Measurements from ENCODE around the gene ZNF490. TPM values are rescaled to one million over a fixed set of nuclear protein-coding genes. Genes with fewer than 3 reads are reported as not detected.
A peak's percentile ranks its signal among the peaks of the same experiment; 100 is the strongest.
"Not testable (repeated sequence)": the region's sequence is repeated elsewhere in the genome, so short reads cannot be mapped to it uniquely, and the experiment has no call there.

Gene ZNF490
- total RNA-seq, 2 donors from 2014 or later: 6.2 to 7.5 TPM

DNA sequence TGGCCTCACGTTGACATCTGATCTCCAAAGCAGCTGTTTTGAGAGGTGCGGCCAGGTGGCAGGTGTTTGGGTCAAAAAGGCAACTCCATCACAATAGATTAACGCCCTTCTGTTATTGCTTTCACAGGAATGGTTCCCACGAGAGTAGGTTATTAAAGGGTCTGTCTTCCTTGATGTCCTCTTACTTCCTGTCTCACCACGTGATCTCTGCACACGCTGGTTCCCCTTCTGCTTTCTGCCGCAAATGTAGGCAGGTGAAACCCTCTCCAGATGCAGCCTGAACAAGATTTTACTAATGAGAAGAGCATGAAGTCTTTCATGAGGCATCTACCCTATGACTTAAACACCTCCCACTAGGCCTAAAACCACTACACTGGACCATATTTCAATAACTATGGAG is 36.6 kb downstream of the ZNF490 start:
- H3K27ac ChIP-seq: no peak overlapping the region
- intact Hi-C loops (cut with DNase I): no loop called here

DNA sequence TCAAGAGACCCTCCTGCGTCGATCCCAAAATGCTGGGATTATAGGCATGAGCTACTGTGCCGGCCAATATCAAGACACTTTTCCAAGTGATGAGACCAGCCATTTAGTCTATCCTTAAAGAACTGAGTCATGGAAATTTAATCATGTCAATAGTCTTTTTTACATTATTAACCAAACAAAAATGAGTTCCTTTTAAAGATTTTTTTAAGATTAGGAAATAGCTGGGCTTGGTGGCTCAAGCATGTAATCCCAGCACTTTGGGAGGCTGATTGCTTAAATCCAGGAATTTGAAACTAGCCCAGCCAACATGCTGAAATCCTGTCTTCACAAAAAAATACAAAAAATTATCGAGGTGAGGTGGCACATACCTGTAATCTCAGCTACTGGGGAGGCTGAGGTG is 42.7 kb downstream of the ZNF490 start:
- intact Hi-C loops (cut with DNase I): no loop called here
- no peaks in the 10 kb centered on the region for H3K27me3 ChIP-seq

More for the DNA sequence above, 36.6 kb downstream of the ZNF490 start:
- H3K9me3 ChIP-seq: no peaks in the 10 kb centered on the region
- H3K27me3 ChIP-seq: no peaks in the 10 kb centered on the region
- no peak overlapping the region for H3K9ac ChIP-seq (ENCODE audit: low read depth in 2 of 2, low read length in 2 of 2)
- no peaks in the 10 kb centered on the region for H3K36me3 ChIP-seq
- H3K4me3 ChIP-seq: no peak overlapping the region
- TF ChIP-seq, protein P1, sequence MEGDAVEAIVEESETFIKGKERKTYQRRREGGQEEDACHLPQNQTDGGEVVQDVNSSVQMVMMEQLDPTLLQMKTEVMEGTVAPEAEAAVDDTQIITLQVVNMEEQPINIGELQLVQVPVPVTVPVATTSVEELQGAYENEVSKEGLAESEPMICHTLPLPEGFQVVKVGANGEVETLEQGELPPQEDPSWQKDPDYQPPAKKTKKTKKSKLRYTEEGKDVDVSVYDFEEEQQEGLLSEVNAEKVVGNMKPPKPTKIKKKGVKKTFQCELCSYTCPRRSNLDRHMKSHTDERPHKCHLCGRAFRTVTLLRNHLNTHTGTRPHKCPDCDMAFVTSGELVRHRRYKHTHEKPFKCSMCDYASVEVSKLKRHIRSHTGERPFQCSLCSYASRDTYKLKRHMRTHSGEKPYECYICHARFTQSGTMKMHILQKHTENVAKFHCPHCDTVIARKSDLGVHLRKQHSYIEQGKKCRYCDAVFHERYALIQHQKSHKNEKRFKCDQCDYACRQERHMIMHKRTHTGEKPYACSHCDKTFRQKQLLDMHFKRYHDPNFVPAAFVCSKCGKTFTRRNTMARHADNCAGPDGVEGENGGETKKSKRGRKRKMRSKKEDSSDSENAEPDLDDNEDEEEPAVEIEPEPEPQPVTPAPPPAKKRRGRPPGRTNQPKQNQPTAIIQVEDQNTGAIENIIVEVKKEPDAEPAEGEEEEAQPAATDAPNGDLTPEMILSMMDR (IDR thresholded peaks at IDR 0.05): no peak
- DNase-seq: peak; percentile 12
- no peaks in the 10 kb centered on the region for H3K4me1 ChIP-seq

DNA sequence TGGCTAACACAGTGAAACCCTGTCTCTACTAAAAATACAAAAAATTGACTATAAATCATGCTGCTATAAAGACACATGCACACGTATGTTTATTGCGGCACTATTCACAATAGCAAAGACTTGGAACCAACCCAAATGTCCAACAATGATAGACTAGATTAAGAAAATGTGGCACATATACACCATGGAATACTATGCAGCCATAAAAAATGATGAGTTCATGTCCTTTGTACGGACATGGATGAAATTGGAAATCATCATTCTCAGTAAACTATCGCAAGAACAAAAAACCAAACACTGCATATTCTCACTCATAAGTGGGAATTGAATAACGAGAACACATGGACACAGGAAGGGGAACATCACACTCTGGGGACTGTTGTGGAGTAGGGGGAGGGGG is 44.2 kb downstream of the ZNF490 start:
- H3K4me1 ChIP-seq; H3K9ac ChIP-seq (ENCODE audit: low read depth in 2 of 2, low read length in 2 of 2); H3K36me3 ChIP-seq; H3K9me3 ChIP-seq; intact Hi-C loops (cut with DNase I); H3K27ac ChIP-seq; DNase-seq; H3K27me3 ChIP-seq; H3K4me3 ChIP-seq: not testable (repeated sequence)

More for the DNA sequence above, 42.7 kb downstream of the ZNF490 start:
- no peak for DNase-seq
- Histone ChIP-seq H3K4me3 (no peak overlapping the region), H3K36me3 (no peaks in the 10 kb centered on the region), H3K9ac (ENCODE audit: low read depth in 2 of 2, low read length in 2 of 2) (no peak overlapping the region), H3K4me1 (no peaks in the 10 kb centered on the region), H3K27ac (no peak overlapping the region), H3K9me3 (no peaks in the 10 kb centered on the region)
- TF ChIP-seq, protein P1 (IDR thresholded peaks at IDR 0.05): no peak

DNA sequence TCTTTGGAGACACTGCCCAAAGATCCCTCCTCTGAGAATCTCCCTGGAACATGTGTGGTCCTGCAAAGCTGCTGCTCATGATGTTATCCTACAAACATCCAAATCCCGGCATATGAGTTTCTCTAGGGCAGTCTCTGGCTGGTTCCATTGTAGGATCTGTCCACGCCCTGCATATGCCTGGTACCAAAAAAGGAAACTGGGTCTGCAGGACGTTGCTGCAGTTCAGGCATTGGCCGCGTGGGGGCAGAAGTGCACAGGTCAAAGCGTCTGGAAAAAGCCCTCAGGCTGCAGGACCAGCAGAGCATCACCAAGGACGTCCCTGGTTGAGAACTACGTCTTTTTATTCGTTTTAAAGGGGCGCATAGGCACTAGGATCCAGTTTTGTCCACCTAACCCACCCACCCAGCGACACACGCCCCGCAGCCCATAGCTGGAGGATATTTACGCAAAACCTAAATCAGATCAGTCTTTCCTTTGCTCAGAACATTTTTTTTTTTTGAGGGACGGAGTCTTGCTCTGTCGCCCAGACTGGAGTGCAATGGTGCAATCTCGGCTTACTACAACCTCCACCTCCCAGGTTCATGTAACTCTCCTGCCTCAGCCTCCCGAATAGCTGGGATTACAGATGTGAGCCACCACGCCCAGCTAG is 46.5 kb downstream of the ZNF490 start:
- intact Hi-C loops (cut with DNase I): loop anchor here (5.0 kb wide), 2 partner anchors 103 to 362 kb away; partner anchors contain the start of genes MAN2B1 and WDR83
- Histone ChIP-seq H3K4me3 (no peak overlapping the region), H3K27me3 (no peaks in the 10 kb centered on the region), H3K9ac (ENCODE audit: low read depth in 2 of 2, low read length in 2 of 2) (no peak overlapping the region), H3K27ac (no peak overlapping the region), H3K4me1 (no peaks in the 10 kb centered on the region), H3K36me3 (no peaks in the 10 kb centered on the region), H3K9me3 (no peaks in the 10 kb centered on the region)
- TF ChIP-seq, protein P1 (IDR thresholded peaks at IDR 0.05): peak; percentile 97
- peak; percentile 95 for DNase-seq

DNA sequence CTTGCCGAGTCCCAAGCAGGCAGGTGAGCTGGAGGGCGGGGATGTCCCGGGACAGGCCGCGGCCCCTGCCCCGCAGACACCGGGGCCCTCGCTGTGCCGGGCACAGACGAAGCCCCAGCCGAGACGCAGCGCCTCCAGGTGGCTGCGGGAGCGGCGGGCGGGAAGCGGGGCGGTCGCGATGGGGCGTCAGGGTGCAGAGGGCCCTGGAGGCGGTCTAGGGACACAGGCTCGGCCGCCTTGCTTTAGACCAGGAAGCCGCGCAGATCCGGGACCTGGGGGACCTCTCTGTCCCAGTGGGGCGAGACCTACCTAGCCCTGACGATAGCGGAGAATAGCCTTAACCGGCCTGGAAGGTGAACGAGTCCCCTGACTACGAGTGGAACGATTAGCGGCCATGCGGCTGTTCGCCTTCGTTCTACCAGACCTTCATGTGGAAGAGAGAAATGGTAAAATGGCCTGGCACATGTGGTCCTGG is 55.1 kb downstream of the ZNF490 start:
- no peak overlapping the region for H3K4me3 ChIP-seq

More for the DNA sequence above, 55.1 kb downstream of the ZNF490 start:
- Histone ChIP-seq H3K9me3 (no peaks in the 10 kb centered on the region), H3K27me3 (no peaks in the 10 kb centered on the region), H3K9ac (ENCODE audit: low read depth in 2 of 2, low read length in 2 of 2) (no peak overlapping the region), H3K27ac (no peak overlapping the region), H3K36me3 (no peaks in the 10 kb centered on the region), H3K4me1 (peaks cover 6% of the 10 kb centered on the region)
- no peak for DNase-seq
- TF ChIP-seq, protein P1 (IDR thresholded peaks at IDR 0.05): no peak
- intact Hi-C loops (cut with DNase I): no loop called here
